Measurements from ENCODE around the gene KIF21A.

GRCh38 chr12:39426636-39427240 lies 16.2 kb downstream of the KIF21A start:
- no peak for TF ChIP-seq CTCF (IDR thresholded peaks at IDR 0.05; ENCODE audit: extremely low read depth in 1 of 2, insufficient read depth in 1 of 2, low read depth in 1 of 2, low read length in 2 of 2)
- TF ChIP-seq FOS (IDR thresholded peaks at IDR 0.05; ENCODE audit: borderline replicate concordance, insufficient read depth, low read length), result no peak
- TF ChIP-seq POLR2A (IDR thresholded peaks at IDR 0.05; ENCODE audit: low read depth, low read length), result no peak

All from endothelial cell of umbilical vein (primary cell).